SK-N-SH (cell line): Measurements from ENCODE around the gene NACC1. TPM values are rescaled to one million over a fixed set of nuclear protein-coding genes. Genes with fewer than 3 reads are reported as not detected.
A peak's percentile ranks its signal among the peaks of the same experiment; 100 is the strongest.

Experiments used
- CTCF ChIA-PET: fragments of 300-600, 350-600 bp; formaldehyde crosslinking; extraction: SDS; loops from one replicate; lab custom pipeline; 2021; lab: Yijun Ruan, JAX
- POLR2A ChIA-PET: fragments of 350-600 bp; sonication (Branson Sonifier 250); formaldehyde crosslinking; extraction: SDS; loops from one replicate; lab custom pipeline; 2020; ENCODE audit warnings: antibody characterized with exemption, inconsistent platforms; lab: Yijun Ruan, JAX
- DNase-seq: peaks from one replicate; pipeline ENCODE4 v3.0.0; 2012
- H2AFZ ChIP-seq: fragments of 200-600 bp; sonication (generic); 2 replicates; pipeline ENCODE4 v1.8.1; 2016; ENCODE audit warnings: antibody characterized with exemption, mild to moderate bottlenecking, low read depth
- H3F3A ChIP-seq: fragments of 200-600 bp; sonication (generic); replicated peaks from 2 replicates; pipeline ENCODE3; 2016; ENCODE audit warnings: antibody characterized with exemption, mild to moderate bottlenecking; ENCODE audit not compliant: insufficient read depth
- H3K27ac ChIP-seq, 2 experiments: fragments of 200-500 bp in 1 of 2; fragments of 200-600 bp in 1 of 2; sonication (Bioruptor generic) in 1 of 2; sonication (generic), shearing (Covaris generic) in 1 of 2; 2 replicates each; pipeline versions ENCODE4 v1.5.1 to v1.6.1; 2014 to 2016; ENCODE audit warnings: low read depth in 2 of 2, inconsistent platforms in 1 of 2, low read length in 1 of 2, mild to moderate bottlenecking in 1 of 2, mixed read lengths in 1 of 2
- H3K27me3 ChIP-seq: fragments of 200-600 bp; sonication (generic), shearing (Covaris generic); 2 replicates; pipeline ENCODE4 v1.6.1; 2016; ENCODE audit warnings: mixed run types; ENCODE audit not compliant: insufficient read depth
- H3K36me3 ChIP-seq, 2 experiments: fragments of 200-500 bp in 1 of 2; fragments of 200-600 bp in 1 of 2; sonication (Bioruptor generic) in 1 of 2; sonication (generic) in 1 of 2; replicated peaks in 1 of 2; 2 replicates each; pipeline versions ENCODE3 to v1.5.1; 2014 to 2016; ENCODE audit warnings: low read length in 1 of 2, mild to moderate bottlenecking in 1 of 2; ENCODE audit not compliant: insufficient read depth in 2 of 2, control insufficient read depth in 1 of 2
- H3K4me1 ChIP-seq, 2 experiments: fragments of 200-500 bp in 1 of 2; fragments of 200-600 bp in 1 of 2; sonication (Bioruptor generic) in 1 of 2; sonication (generic), shearing (Covaris generic) in 1 of 2; 2 replicates each; pipeline versions ENCODE4 v1.5.1 to v1.6.1; 2014 to 2016; ENCODE audit warnings: low read depth in 1 of 2, low read length in 1 of 2, mixed run types in 1 of 2; ENCODE audit not compliant: insufficient read depth in 2 of 2, control insufficient read depth in 1 of 2
- H3K4me2 ChIP-seq: fragments of 200-600 bp; sonication (generic), shearing (Covaris generic); 2 replicates; pipeline ENCODE4 v1.6.1; 2017; ENCODE audit warnings: mixed run types
- H3K4me3 ChIP-seq, 2 experiments: fragments of 200-500 bp in 1 of 2; fragments of 200-600 bp in 1 of 2; sonication (Bioruptor generic) in 1 of 2; sonication (generic), shearing (Covaris generic) in 1 of 2; 2 replicates each; pipeline versions ENCODE4 v1.5.1 to v1.8.1; 2014 to 2016; ENCODE audit warnings: low read depth in 2 of 2, inconsistent platforms in 1 of 2, low read length in 1 of 2, mild to moderate bottlenecking in 1 of 2, mixed read lengths in 1 of 2, moderate library complexity in 1 of 2
- H3K79me2 ChIP-seq: fragments of 200-600 bp; sonication (generic); 2 replicates; pipeline ENCODE4 v1.8.1; 2017; ENCODE audit warnings: mild to moderate bottlenecking; ENCODE audit not compliant: insufficient read depth
- H3K9ac ChIP-seq: fragments of 200-600 bp; sonication (generic); 2 replicates; pipeline ENCODE4 v1.6.1; 2017; ENCODE audit warnings: mixed run types
- H3K9me2 ChIP-seq: fragments of 200-600 bp; sonication (generic); 2 replicates; pipeline ENCODE4 v1.6.1; 2017; ENCODE audit warnings: mixed run types
- H3K9me3 ChIP-seq: fragments of 200-600 bp; sonication (generic); 2 replicates; pipeline ENCODE4 v1.6.1; 2017; ENCODE audit warnings: mixed run types, mild to moderate bottlenecking, moderate library complexity
- H4K20me1 ChIP-seq: fragments of 200-600 bp; sonication (generic); 2 replicates; pipeline ENCODE4 v1.6.1; 2017; ENCODE audit warnings: mild to moderate bottlenecking, mixed run types; ENCODE audit not compliant: insufficient read depth
- CHD2 ChIP-seq: fragments of 150-350 bp; IDR thresholded peaks from 2 replicates; pipeline ENCODE4 v1.6.1; 2018; ENCODE audit warnings: low read length; ENCODE audit not compliant: partially characterized antibody
- CTCF ChIP-seq: fragments of 200-600 bp; sonication (generic); IDR thresholded peaks from 2 replicates; pipeline ENCODE4 v1.6.1; 2017; ENCODE audit warnings: antibody characterized with exemption, mild to moderate bottlenecking, moderate library complexity
- FOXJ3 ChIP-seq: sonication (generic); formaldehyde crosslinking; IDR thresholded peaks from 2 replicates; pipeline ENCODE4 v1.5.1; 2020; ENCODE audit warnings: mild to moderate bottlenecking, missing genetic modification reagents
- FOXM1 ChIP-seq: IDR thresholded peaks from 2 replicates; pipeline ENCODE4 v1.4.0; 2012; ENCODE audit warnings: low read depth, mild to moderate bottlenecking
- MXI1 ChIP-seq: IDR thresholded peaks from 2 replicates; pipeline ENCODE4 v1.6.1; 2012; ENCODE audit warnings: mild to moderate bottlenecking, low read depth, low read length, improper control_type of control experiment
- PBX3 ChIP-seq: IDR thresholded peaks from 2 replicates; pipeline ENCODE4; 2012
- REST ChIP-seq: IDR thresholded peaks from 2 replicates; pipeline ENCODE4 v1.6.1; 2012; ENCODE audit warnings: mild to moderate bottlenecking, low read depth, low read length, moderate library complexity
- RXRA ChIP-seq: IDR thresholded peaks from 2 replicates; pipeline ENCODE4 v1.4.0; 2012; ENCODE audit warnings: low read depth, mild to moderate bottlenecking, borderline replicate concordance
- SIN3A ChIP-seq: IDR thresholded peaks from 2 replicates; pipeline ENCODE4 v1.6.1; 2012; ENCODE audit warnings: low read depth, mild to moderate bottlenecking, low read length, moderate library complexity, borderline replicate concordance
- SMC3 ChIP-seq: IDR thresholded peaks from 2 replicates; pipeline ENCODE4 v1.6.1; 2012; ENCODE audit warnings: low read depth, low read length, improper control_type of control experiment
- TCF12 ChIP-seq: IDR thresholded peaks from 2 replicates; pipeline ENCODE4 v1.4.0; 2012
- TEAD4 ChIP-seq: IDR thresholded peaks from 2 replicates; pipeline ENCODE4 v1.4.0; 2012; ENCODE audit warnings: mild to moderate bottlenecking, borderline replicate concordance; ENCODE audit not compliant: insufficient read depth
- WGBS: methylation state at CpG from one replicate; pipeline ENCODE4 v1.1.6; 2017; ENCODE audit warnings: low lambda C conversion rate; 5-methylcytosine and 5-hydroxymethylcytosine counted together
- polyA plus RNA-seq, 3 experiments: library from polyadenylated mRNA; depleted of rRNA; stranded (reverse); fragments of >200 nt; gene quantifications; 2 replicates each; pipeline ENCODE4 v1.2.3, GENCODE V29; 2012

Gene NACC1
- polyA plus RNA-seq, 1 of the 3 experiments (the other 2 are of a cell fraction), result 127 TPM

- TF ChIP-seq CTCF (no peak), SMC3 (no peak), TEAD4 (no peak), FOXJ3 (CRISPR knock-in tag) (no peak), REST (no peak; the same call in 1 of the 2 replicates)
Measured at GRCh38 chr19:13162724-13163608, 44.9 kb downstream of the NACC1 start (continued).

- Histone ChIP-seq H3K4me1 (peaks cover 28 to 35% of the 10 kb centered on the region in 2 experiments; a peak in 3 of 4 replicates), H3K27ac (peak overlapping the region; percentile 97 to 100), H3K9ac (peak overlapping the region; percentile 74), H3K27me3 (no peaks in the 10 kb centered on the region), H4K20me1 (no peaks in the 10 kb centered on the region), H3F3A (peaks cover 53% of the 10 kb centered on the region), H3K9me2 (no peaks in the 10 kb centered on the region), H3K79me2 (peaks cover 18% of the 10 kb centered on the region; the same call in 1 of the 2 replicates), H2AFZ (peak overlapping the region; percentile 38; the same call in 1 of the 2 replicates), H3K9me3 (no peaks in the 10 kb centered on the region), H3K4me3 (peak overlapping the region; percentile 32 to 58), H3K4me2 (peak overlapping the region; percentile 89), H3K36me3 (no peaks in the 10 kb centered on the region)
- peak; percentile 94 for DNase-seq
- 3% methylated on average over 17 of the region's 20 CpGs for WGBS
- CTCF ChIA-PET, result interaction anchor here (0.9 to 2.4 kb wide), 7 partner anchors 8 to 199 kb away, joined by 3 to 11 read pairs (median 4); partner anchors contain the start of genes IER2 and STX10
- POLR2A ChIA-PET, result interaction anchor here (0.6 to 5.2 kb wide), 12 partner anchors 9 to 683 kb away, joined by 3 to 73 read pairs (median 3); partner anchors contain the start of genes IER2, JUNB and STX10
- TF ChIP-seq TEAD4 (peak; percentile 60; the same call in 1 of the 2 replicates), CHD2 (peak; percentile 93), RXRA (peak; percentile 82; the same call in 1 of the 2 replicates), REST (no peak), FOXM1 (peak; percentile 14; the same call in 1 of the 2 replicates), SIN3A (no peak; the same call in 1 of the 2 replicates), TCF12 (peak; percentile 89), SMC3 (no peak), PBX3 (peak; percentile 80), MXI1 (no peak), FOXJ3 (CRISPR knock-in tag) (peak; percentile 10; the same call in 1 of the 2 replicates)
Measured at GRCh38 chr19:13163609-13164342, 45.7 kb downstream of the NACC1 start.
